RWPE1 (cell line): ENCODE data around the gene SLC25A30.
"Not testable (repeated sequence)": the region's sequence is repeated elsewhere in the genome, so short reads cannot be mapped to it uniquely, and the experiment has no call there.

Experiments used
- CTCF ChIA-PET: fragments of 350-600 bp; sonication (Branson Sonifier 250); formaldehyde crosslinking; extraction: SDS; loops from one replicate; lab custom pipeline; 2021; lab: Yijun Ruan, JAX
- POLR2A ChIA-PET: fragments of 400-600 bp; formaldehyde crosslinking; extraction: SDS; loops from one replicate; lab custom pipeline; 2020; ENCODE audit warnings: antibody characterized with exemption; ENCODE audit not compliant: low non-redundant PET; lab: Yijun Ruan, JAX
- DNase-seq: peaks from one replicate; pipeline ENCODE4 v3.0.0; 2012; ENCODE audit warnings: low spot score
- H3K27ac ChIP-seq: fragments of 450-650 bp; 2 replicates; pipeline ENCODE4 v1.5.1; 2017
- TF ChIP-seq, protein P1 (sequence below): fragments of 450-650 bp; conservative IDR thresholded peaks from 2 replicates; pipeline ENCODE4 v1.5.1; 2017; ENCODE audit warnings: low read depth, mild to moderate bottlenecking

SLC25A30 gene

DNA sequence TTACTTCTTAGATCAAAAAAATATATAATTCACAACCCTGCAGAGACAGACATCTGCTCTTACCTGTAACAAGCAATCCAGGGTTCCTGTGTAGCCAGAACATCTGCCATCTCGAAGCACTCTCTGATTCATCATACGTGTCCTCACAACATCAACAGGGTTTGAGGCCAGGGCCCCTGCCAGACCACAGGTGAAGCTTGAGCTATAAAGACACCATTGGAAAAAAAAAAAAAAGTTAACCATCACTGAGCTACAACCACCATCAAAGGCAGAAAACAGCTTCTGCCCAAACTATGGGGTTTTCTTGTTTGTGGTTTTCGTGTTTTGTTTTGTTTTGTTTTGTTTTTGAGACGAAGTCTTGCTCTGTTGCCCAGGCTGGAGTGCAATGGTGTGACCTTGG, 19.3 kb downstream of the SLC25A30 start:
- no peak overlapping the region; the same call in 1 of the 2 replicates for H3K27ac ChIP-seq
- ChIA-PET POLR2A (no interaction called here), CTCF (interaction anchor here (0.6 kb wide), 1 partner anchor 88 kb away, joined by 3 read pairs; no protein-coding TSS in a partner anchor)
- TF ChIP-seq, protein P1, sequence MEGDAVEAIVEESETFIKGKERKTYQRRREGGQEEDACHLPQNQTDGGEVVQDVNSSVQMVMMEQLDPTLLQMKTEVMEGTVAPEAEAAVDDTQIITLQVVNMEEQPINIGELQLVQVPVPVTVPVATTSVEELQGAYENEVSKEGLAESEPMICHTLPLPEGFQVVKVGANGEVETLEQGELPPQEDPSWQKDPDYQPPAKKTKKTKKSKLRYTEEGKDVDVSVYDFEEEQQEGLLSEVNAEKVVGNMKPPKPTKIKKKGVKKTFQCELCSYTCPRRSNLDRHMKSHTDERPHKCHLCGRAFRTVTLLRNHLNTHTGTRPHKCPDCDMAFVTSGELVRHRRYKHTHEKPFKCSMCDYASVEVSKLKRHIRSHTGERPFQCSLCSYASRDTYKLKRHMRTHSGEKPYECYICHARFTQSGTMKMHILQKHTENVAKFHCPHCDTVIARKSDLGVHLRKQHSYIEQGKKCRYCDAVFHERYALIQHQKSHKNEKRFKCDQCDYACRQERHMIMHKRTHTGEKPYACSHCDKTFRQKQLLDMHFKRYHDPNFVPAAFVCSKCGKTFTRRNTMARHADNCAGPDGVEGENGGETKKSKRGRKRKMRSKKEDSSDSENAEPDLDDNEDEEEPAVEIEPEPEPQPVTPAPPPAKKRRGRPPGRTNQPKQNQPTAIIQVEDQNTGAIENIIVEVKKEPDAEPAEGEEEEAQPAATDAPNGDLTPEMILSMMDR = no peak
- DNase-seq = no peak

DNA sequence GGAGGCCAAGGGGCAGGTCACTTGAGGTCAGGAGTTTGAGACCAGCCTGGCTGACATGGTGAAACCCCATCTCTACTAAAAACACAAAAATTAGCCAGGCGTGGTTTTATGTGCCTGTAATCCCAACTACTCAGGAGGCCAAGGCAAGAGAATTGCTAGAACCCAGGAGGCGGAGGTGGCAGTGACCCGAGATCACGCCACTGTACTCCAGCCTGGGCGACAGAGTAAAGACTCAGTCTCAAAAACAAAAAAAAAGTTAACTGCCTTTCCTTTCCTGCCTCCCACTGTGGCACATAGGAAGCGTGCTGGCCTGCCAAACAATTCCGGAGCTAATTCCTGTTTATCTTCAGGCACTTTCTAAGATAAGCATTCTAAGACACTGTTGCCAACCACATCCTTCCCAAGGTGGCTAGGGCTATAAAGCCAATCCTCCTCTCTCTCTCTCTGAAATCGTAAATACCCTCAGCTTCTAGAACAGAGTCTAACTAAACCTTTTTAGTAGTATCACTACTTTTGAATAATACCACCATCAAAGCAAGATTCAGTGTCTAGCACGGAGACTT, 21.6 kb downstream of the SLC25A30 start:
- DNase-seq = no peak
- POLR2A ChIA-PET = no interaction called here
- H3K27ac ChIP-seq = no peak overlapping the region
- CTCF ChIA-PET = interaction anchor here (0.5 kb wide), 1 partner anchor 49 kb away, joined by 3 read pairs; no protein-coding TSS in a partner anchor
- TF ChIP-seq, protein P1 = no peak

- H3K27ac ChIP-seq = no peak overlapping the region
- peak; percentile 80 for DNase-seq
- TF ChIP-seq, protein P1 = peak; percentile 88
- POLR2A ChIA-PET = no interaction called here
- CTCF ChIA-PET = interaction anchor here (0.5 to 1.6 kb wide), 14 partner anchors 10 to 958 kb away, joined by 3 to 10 read pairs (median 4); partner anchors contain the start of gene TPT1
Observed at GRCh38 chr13:45393941-45394570, 24.1 kb downstream of the SLC25A30 start.

DNA sequence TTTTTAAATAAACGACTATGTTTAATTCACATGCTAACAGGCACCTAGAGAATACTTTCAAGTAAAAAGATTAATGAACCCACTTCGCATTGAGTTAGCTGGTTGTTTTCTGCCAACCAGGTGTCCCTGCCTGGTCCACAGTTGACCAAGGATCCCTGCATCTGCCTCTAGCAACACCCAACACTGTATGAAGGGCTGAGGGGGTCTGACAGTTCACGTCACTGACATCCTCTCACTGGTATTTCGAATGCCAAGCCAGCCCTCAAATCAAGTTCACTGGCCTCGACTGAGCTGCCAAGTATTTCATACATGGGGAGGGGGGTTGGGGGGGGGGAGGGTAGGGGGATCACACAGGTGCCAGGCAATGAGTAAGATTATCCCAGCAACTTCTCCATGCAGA, 25.4 kb downstream of the SLC25A30 start:
- ChIA-PET POLR2A (no interaction called here), CTCF (interaction anchor here (1.6 kb wide), 2 partner anchors 12 to 22 kb away, joined by 6 to 10 read pairs; no protein-coding TSS in a partner anchor)
- TF ChIP-seq, protein P1 = no peak
- DNase-seq = no peak
- H3K27ac ChIP-seq = no peak overlapping the region

DNA sequence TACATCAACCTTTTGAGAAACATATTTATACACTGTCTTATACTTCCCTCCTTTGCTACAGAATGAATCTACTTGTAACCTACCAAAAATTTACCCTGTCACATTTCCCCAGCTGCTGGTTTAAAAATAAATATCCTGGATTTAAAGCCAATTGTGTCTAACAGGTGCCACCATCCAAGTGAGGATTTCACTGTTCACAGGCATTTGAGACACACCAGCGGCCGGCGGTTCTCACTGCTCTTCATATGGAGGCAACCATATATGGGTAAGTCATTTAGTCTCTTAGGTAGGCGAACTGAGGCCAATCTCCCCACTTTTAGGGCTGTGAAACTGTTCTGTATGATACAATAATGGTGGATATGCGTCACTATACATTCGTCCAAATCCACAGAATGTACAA, 26.2 kb downstream of the SLC25A30 start:
- POLR2A ChIA-PET = no interaction called here
- no peak overlapping the region for H3K27ac ChIP-seq
- CTCF ChIA-PET = interaction anchor here (1.6 kb wide), 1 partner anchor 21 kb away, joined by 6 read pairs; no protein-coding TSS in a partner anchor

DNA sequence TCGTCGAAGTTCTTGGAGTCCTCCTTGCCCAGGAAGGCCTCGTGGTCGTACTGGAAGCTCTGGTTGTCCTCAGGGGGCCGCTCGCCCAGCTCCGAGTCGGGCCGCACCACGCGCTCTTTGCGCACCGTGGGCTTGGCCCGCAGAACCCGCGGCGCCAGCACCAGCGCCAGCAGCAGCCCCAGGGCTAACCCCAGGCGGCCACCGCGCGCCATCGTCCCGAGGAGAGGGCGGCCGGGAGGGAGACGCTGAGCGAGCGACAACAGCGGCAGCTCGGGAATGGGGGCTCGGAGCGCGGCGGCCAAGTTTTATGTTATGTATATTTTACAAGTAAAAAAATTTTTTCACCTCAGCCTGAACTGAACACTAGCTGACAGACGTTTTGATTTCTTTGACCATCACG, 27.0 kb downstream of the SLC25A30 start:
- DNase-seq, H3K27ac ChIP-seq, POLR2A ChIA-PET: not testable (repeated sequence)
- CTCF ChIA-PET = interaction anchor here (0.6 kb wide), 1 partner anchor 25 kb away, joined by 4 read pairs; no protein-coding TSS in a partner anchor

More for the DNA sequence above, 26.2 kb downstream of the SLC25A30 start:
- TF ChIP-seq, protein P1 = no peak
- no peak for DNase-seq

- H3K27ac ChIP-seq, DNase-seq, POLR2A ChIA-PET: not testable (repeated sequence)
- CTCF ChIA-PET = interaction anchor here (0.6 kb wide), 1 partner anchor 26 kb away, joined by 4 read pairs; no protein-coding TSS in a partner anchor
Observed at GRCh38 chr13:45390348-45390747, 27.8 kb downstream of the SLC25A30 start.
